BJ (cell line): ENCODE measurements around the gene AK9. TPM values are rescaled to one million over a fixed set of nuclear protein-coding genes. Genes with fewer than 3 reads are reported as not detected.
"Not testable (repeated sequence)": the region's sequence is repeated elsewhere in the genome, so short reads cannot be mapped to it uniquely, and the experiment has no call there.

ENCODE experiments used
- CTCF ChIA-PET: fragments of 350-600 bp; formaldehyde crosslinking; extraction: SDS; loops from one replicate; lab custom pipeline; 2021; ENCODE audit warnings: antibody characterized with exemption, inconsistent platforms; lab: Yijun Ruan, JAX
- POLR2A ChIA-PET: fragments of 300-600 bp; sonication (Branson Sonifier 250); formaldehyde crosslinking; extraction: SDS; loops from one replicate; lab custom pipeline; 2021; ENCODE audit warnings: antibody characterized with exemption; lab: Charles Lee
- DNase-seq: peaks from one replicate; pipeline ENCODE4 v3.0.0-alpha.2; 2011; ENCODE audit warnings: low read depth
- H3K27me3 ChIP-seq: 2 replicates; pipeline ENCODE4 v1.6.0; 2011; ENCODE audit warnings: low read length; ENCODE audit not compliant: control insufficient read depth, insufficient read depth
- H3K36me3 ChIP-seq: 2 replicates; pipeline ENCODE4 v1.5.1; 2011; ENCODE audit warnings: low read length; ENCODE audit not compliant: control insufficient read depth, insufficient read depth
- H3K4me3 ChIP-seq: 2 replicates; pipeline ENCODE4 v1.5.1; 2011; ENCODE audit warnings: low read depth, mild to moderate bottlenecking, control low read depth, low read length
- polyA plus RNA-seq: library from polyadenylated mRNA; depleted of rRNA; stranded (reverse); fragments of >200 nt; gene quantifications from 2 replicates; pipeline ENCODE4 v1.2.3, GENCODE V29; 2011
- TF ChIP-seq, protein P1 (sequence below): IDR thresholded peaks from 2 replicates; pipeline ENCODE4 v1.5.1; 2011; ENCODE audit warnings: low read depth, mild to moderate bottlenecking, control low read depth, inconsistent platforms, low read length, moderate library complexity; ENCODE audit not compliant: insufficient read depth

Gene AK9
- polyA plus RNA-seq, 1 experiment = 1.3 TPM

- CTCF ChIA-PET = interaction anchor here (4.5 to 9.1 kb wide), 2 partner anchors 9 to 324 kb away, joined by 24 to 73 read pairs; no protein-coding TSS in a partner anchor
- no peak overlapping the region for H3K4me3 ChIP-seq
Measured at GRCh38 chr6:109714166-109714565, 23.2 kb upstream of the AK9 start.

DNA sequence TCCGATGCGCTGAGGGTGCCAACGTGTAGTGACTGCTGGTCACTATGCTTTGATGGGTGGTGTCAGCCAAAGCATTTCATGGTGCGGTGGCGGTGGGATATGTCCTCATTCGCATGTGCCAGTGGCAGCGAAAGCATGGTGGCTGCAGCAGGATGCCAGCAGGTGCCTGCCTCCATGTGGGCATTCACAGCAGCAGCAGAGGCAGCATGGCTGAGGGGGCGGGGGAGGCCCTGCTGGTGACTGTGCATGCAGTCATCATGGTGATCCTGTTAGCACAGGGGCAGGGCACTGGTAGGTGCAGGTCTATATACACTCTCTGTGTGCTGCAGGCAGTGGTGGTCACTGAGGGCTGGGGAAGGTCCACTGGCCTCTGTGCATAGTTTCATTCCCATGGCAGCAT lies 22.1 kb upstream of the AK9 start:
- no peak for DNase-seq
- ChIA-PET CTCF (interaction anchor here (9.1 kb wide), 1 partner anchor 325 kb away, joined by 73 read pairs; no protein-coding TSS in a partner anchor), POLR2A (no interaction called here)
- no peaks in the 10 kb centered on the region for H3K36me3 ChIP-seq
- no peak overlapping the region for H3K4me3 ChIP-seq
- TF ChIP-seq, protein P1, sequence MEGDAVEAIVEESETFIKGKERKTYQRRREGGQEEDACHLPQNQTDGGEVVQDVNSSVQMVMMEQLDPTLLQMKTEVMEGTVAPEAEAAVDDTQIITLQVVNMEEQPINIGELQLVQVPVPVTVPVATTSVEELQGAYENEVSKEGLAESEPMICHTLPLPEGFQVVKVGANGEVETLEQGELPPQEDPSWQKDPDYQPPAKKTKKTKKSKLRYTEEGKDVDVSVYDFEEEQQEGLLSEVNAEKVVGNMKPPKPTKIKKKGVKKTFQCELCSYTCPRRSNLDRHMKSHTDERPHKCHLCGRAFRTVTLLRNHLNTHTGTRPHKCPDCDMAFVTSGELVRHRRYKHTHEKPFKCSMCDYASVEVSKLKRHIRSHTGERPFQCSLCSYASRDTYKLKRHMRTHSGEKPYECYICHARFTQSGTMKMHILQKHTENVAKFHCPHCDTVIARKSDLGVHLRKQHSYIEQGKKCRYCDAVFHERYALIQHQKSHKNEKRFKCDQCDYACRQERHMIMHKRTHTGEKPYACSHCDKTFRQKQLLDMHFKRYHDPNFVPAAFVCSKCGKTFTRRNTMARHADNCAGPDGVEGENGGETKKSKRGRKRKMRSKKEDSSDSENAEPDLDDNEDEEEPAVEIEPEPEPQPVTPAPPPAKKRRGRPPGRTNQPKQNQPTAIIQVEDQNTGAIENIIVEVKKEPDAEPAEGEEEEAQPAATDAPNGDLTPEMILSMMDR = no peak
- H3K27me3 ChIP-seq = no peaks in the 10 kb centered on the region

More at GRCh38 chr6:109714166-109714565, 23.2 kb upstream of the AK9 start:
- Histone ChIP-seq H3K27me3 (no peaks in the 10 kb centered on the region), H3K36me3 (no peaks in the 10 kb centered on the region)
- POLR2A ChIA-PET = no interaction called here
- TF ChIP-seq, protein P1 = no peak
- DNase-seq = no peak

GRCh38 chr6:109708099-109708498 lies 17.1 kb upstream of the AK9 start:
- CTCF ChIA-PET = interaction anchor here (1.0 kb wide), 1 partner anchor 126 kb away, joined by 3 read pairs; no protein-coding TSS in a partner anchor
- H3K27me3 ChIP-seq, POLR2A ChIA-PET, H3K4me3 ChIP-seq, H3K36me3 ChIP-seq, DNase-seq: not testable (repeated sequence)

GRCh38 chr6:109706513-109706912 lies 15.5 kb upstream of the AK9 start:
- no peak for DNase-seq
- ChIA-PET POLR2A (no interaction called here), CTCF (interaction anchor here (0.6 to 7.8 kb wide), 3 partner anchors 9 to 333 kb away, joined by 3 to 314 read pairs (median 24); no protein-coding TSS in a partner anchor)
- Histone ChIP-seq H3K4me3 (no peak overlapping the region), H3K36me3 (no peaks in the 10 kb centered on the region), H3K27me3 (no peaks in the 10 kb centered on the region)
- TF ChIP-seq, protein P1 = no peak

DNA sequence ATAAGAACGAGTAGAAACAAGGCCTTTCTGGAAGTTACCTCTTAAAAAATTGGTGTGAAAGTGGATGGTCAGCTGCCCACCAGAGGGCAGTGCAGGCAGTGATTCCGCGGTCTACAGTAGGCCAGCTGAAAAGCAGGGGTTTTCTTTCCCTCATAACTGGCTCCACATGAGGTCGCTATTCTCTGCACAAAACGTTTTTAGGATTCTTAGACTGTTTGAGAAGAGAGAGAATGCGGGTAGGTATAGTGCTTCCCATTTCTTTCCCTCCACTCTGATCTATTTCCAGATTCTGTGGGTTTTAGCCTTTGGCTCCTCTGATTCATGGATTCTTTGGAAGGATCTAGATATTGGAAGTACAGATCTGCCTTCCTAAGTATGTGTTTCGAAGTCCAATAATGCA lies 14.3 kb upstream of the AK9 start:
- TF ChIP-seq, protein P1 = peak; percentile 95
- DNase-seq = peak; percentile 53
- no peaks in the 10 kb centered on the region for H3K36me3 ChIP-seq
- CTCF ChIA-PET = interaction anchor here (0.6 to 7.8 kb wide), 20 partner anchors 9 to 692 kb away, joined by 3 to 314 read pairs (median 4); partner anchors contain the start of genes AK9, CDC40, FIG4 and PPIL6
- H3K4me3 ChIP-seq = no peak overlapping the region
- POLR2A ChIA-PET = interaction anchor here (1.0 kb wide), 1 partner anchor 334 kb away, joined by 6 read pairs; no protein-coding TSS in a partner anchor
- H3K27me3 ChIP-seq = no peaks in the 10 kb centered on the region
